HK-2 (cell line): ENCODE data around the gene CEACAM7.
"Not testable (repeated sequence)": the region's sequence is repeated elsewhere in the genome, so short reads cannot be mapped to it uniquely, and the experiment has no call there.

Experiments used
- DNase-seq: peaks from one replicate; pipeline ENCODE4 v3.0.0-alpha.2; 2018; ENCODE audit not compliant: unreplicated experiment

CEACAM7 gene

GRCh38 chr19:41656756-41657155, 31.3 kb downstream of the CEACAM7 start:
- DNase-seq: not testable (repeated sequence)

DNA sequence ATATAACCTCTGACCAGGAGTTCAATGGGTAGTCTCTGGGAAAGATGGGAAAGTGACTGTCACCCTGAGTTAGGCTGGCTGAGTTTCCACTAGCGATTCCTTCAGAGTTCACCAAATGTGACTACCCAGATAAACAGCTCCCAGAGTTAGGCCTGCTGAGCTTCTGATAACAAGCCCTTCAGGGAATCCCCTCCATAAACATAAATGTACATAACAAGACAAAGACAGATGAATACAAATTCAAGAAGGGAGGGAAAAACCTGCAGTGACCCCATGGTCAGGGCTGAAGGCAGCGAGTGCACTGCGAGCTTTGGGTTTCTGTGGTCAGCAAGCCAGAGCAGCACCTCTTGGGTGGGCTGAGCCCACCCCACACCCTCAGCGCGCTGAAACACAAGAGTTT, 35.8 kb downstream of the CEACAM7 start:
- no peak for DNase-seq

GRCh38 chr19:41649827-41650226, 38.2 kb downstream of the CEACAM7 start:
- no peak for DNase-seq

- DNase-seq: no peak
These were observed 41.4 kb downstream of the CEACAM7 start for GRCh38 chr19:41646589-41647204.

- peak; percentile 58 for DNase-seq
These were observed 46.1 kb downstream of the CEACAM7 start for GRCh38 chr19:41641879-41642485.

- DNase-seq: no peak
These were observed 49.4 kb downstream of the CEACAM7 start for GRCh38 chr19:41638641-41639081.

GRCh38 chr19:41637484-41637883, 50.6 kb downstream of the CEACAM7 start:
- no peak for DNase-seq

- no peak for DNase-seq
These were observed 59.9 kb downstream of the CEACAM7 start for GRCh38 chr19:41627966-41628675.

- no peak for DNase-seq
These were observed 61.2 kb downstream of the CEACAM7 start, which contains the start of gene CEACAM4 for GRCh38 chr19:41626877-41627276. TSS of gene CEACAM4 (minus strand) at chr19:41627074. CDS start at chr19:41626963, 111 bp downstream.

GRCh38 chr19:41626278-41626677, 61.8 kb downstream of the CEACAM7 start:
- DNase-seq: no peak

DNA sequence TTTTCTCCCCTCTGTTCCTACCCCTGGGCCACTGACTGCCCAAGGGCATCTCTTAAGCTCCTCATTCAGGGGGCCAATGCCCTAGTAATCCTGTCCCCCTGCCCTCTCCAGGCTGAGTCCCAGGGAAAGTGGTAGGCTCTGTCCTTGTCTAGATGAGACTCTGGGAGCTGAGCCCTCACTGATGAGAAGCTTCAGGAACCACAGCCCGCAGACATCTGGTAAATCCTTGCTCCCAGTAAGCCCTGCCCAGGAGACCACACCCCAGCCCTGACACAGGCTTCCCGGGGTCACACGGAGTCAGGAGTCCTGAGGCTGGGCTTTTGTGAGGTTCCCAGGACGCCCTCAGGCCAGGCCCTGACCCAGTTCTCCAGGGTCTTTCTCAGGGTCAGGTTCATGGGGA, 63.1 kb downstream of the CEACAM7 start:
- DNase-seq: no peak

GRCh38 chr19:41624515-41624914, 63.6 kb downstream of the CEACAM7 start:
- no peak for DNase-seq

DNA sequence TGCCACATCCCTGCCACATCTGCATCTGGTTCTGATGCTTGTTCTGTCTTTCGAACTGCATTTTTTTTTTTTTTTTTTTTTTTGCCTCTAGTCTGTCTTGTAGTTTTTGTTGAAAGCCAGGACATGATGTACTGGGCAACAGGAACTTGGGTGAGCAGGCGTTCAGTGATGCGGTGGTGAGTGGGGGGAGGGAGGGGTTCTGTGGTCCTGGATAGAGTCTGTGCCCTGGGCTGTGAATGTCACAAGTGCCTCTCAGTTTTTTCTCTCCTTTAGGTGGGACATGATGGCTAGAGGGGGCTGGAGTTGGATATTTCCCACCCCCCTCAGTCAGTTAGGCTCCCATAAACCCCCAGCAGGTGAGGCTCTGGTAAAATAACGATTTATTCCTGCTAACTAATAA, 64.7 kb downstream of the CEACAM7 start:
- no peak for DNase-seq
